Measurements from ENCODE around the gene ITGAX. TPM values are rescaled to one million over a fixed set of nuclear protein-coding genes. Genes with fewer than 3 reads are reported as not detected.

Gene ITGAX
- total and polyA plus RNA-seq, 2 of the 8 experiments (the other 6 are each of a cell fraction or from before 2014, with no cell fraction given), result 0.30 TPM; not detected in 1

DNA sequence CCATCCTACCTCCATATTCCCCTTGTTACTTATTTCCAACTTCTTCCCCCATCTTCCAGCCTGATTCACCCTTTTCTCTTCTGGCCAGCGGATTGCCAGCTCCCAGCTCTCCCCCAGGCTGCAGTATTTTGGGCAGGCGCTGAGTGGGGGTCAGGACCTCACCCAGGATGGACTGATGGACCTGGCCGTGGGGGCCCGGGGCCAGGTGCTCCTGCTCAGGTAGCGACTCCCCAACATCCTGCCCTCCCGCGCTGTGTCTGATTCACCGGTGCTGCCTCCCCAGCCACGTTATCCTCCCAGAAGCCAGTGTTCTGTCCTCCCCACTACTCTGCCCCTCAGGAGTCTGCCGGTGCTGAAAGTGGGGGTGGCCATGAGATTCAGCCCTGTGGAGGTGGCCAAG, 57.8 kb downstream of the ITGAX start:
- DNase-seq (ENCODE audit: low read depth in 1 of 2, low spot score in 2 of 2), result no peak
- no peak overlapping the region for H3K23ac ChIP-seq (ENCODE audit: insufficient read length)
- no peak overlapping the region for H2BK12ac ChIP-seq (ENCODE audit: low read depth, low read length)
- TF ChIP-seq HDAC2 (IDR thresholded peaks at IDR 0.05; ENCODE audit: borderline replicate concordance in 1 of 2, low read depth in 2 of 2, low read length in 2 of 2), result no peak
- no peak for TF ChIP-seq POLR2AphosphoS5 (IDR thresholded peaks at IDR 0.05; ENCODE audit: low read depth, low read length)
- TF ChIP-seq BCL11A (IDR thresholded peaks at IDR 0.05; ENCODE audit: low read depth in 2 of 2, low read length in 2 of 2), result no peak
- no peak for TF ChIP-seq HDAC6 (IDR thresholded peaks at IDR 0.05; ENCODE audit: low read depth, low read length)
- no peak for TF ChIP-seq CEBPB (IDR thresholded peaks at IDR 0.05; ENCODE audit: low read depth, low read length)
- TF ChIP-seq FOSL1 (IDR thresholded peaks at IDR 0.05; ENCODE audit: insufficient read depth, low read depth, low read length), result no peak
- no peak for TF ChIP-seq BRCA1 (IDR thresholded peaks at IDR 0.05; ENCODE audit: low read depth, low read length)
- no peak for TF ChIP-seq TCF12 (IDR thresholded peaks at IDR 0.05; ENCODE audit: low read depth, low read length)
- TF ChIP-seq PHF8 (conservative IDR thresholded peaks at IDR 0.05; ENCODE audit: low read depth, low read length), result no peak
- TF ChIP-seq YY1 (IDR thresholded peaks at IDR 0.05; ENCODE audit: low read depth, low read length), result no peak
- H4K8ac ChIP-seq (ENCODE audit: extremely low read depth, insufficient read depth, low read length), result no peak overlapping the region; the same call in 1 of the 2 replicates
- H3K79me1 ChIP-seq (ENCODE audit: low read depth, low read length), result no peaks in the 10 kb centered on the region
- H2BK15ac ChIP-seq (ENCODE audit: low read length), result no peak overlapping the region
- H3K36me3 ChIP-seq (ENCODE audit: control insufficient read depth in 2 of 4, insufficient read depth in 4 of 4, low read length in 3 of 4), result no peaks in the 10 kb centered on the region
- H2BK120ac ChIP-seq (replicated peaks; ENCODE audit: low read depth, low read length), result no peak overlapping the region
- no peaks in the 10 kb centered on the region for H3K79me2 ChIP-seq (ENCODE audit: control insufficient read depth in 1 of 2, insufficient read depth in 2 of 2, low read length in 2 of 2)
- H3K14ac ChIP-seq (ENCODE audit: insufficient read length), result no peak overlapping the region
- CTCF ChIA-PET (ENCODE audit: partially characterized antibody), result no interaction called here
- H3K4me3 ChIP-seq (ENCODE audit: extremely low read depth in 1 of 4, insufficient read depth in 2 of 4, low read depth in 3 of 4, low read length in 4 of 4), result no peak overlapping the region
- 88% methylated on average over 3 of the region's 10 CpGs; no CpG with 5 or more reads in 1 of the 2 experiments for WGBS, 2 experiments (ENCODE audit: extremely low coverage in 1 of 2, insufficient coverage in 1 of 2, insufficient read length in 1 of 2, insufficient replicate concordance in 2 of 2, low coverage in 1 of 2, low lambda C conversion rate in 2 of 2, missing lambda C conversion rate in 1 of 2)
- FAIRE-seq, result no peak
- no peak overlapping the region for H4K91ac ChIP-seq (replicated peaks; ENCODE audit: insufficient read length, low read length)
- peaks cover 2% of the 10 kb centered on the region; the same call in 1 of the 2 replicates for H3K23me2 ChIP-seq (ENCODE audit: low read depth, low read length)
- H2BK5ac ChIP-seq (ENCODE audit: low read depth, low read length), result no peak overlapping the region
- H3K56ac ChIP-seq (replicated peaks; ENCODE audit: insufficient read length, low read depth, low read length), result no peak overlapping the region
- no peak overlapping the region for H2AFZ ChIP-seq (ENCODE audit: low read length)
- H3K18ac ChIP-seq (ENCODE audit: extremely low read depth, low read length), result no peak overlapping the region
- no peaks in the 10 kb centered on the region for H3K9me3 ChIP-seq (ENCODE audit: insufficient read depth in 2 of 2, low read depth in 1 of 2, low read length in 1 of 2)
- H3K4me1 ChIP-seq (replicated peaks in 1 of 4; ENCODE audit: control insufficient read depth in 3 of 4, insufficient read depth in 4 of 4, low read length in 3 of 4), result no peaks in the 10 kb centered on the region
- H2AK5ac ChIP-seq (ENCODE audit: low read depth, low read length), result no peak overlapping the region
- POLR2A ChIA-PET (ENCODE audit: partially characterized antibody), result no interaction called here
- no peaks in the 10 kb centered on the region for H4K20me1 ChIP-seq (replicated peaks in 1 of 2; ENCODE audit: control insufficient read depth in 1 of 2, insufficient read depth in 2 of 2, low read length in 2 of 2)
- H3K27me3 ChIP-seq (replicated peaks in 1 of 4; ENCODE audit: control insufficient read depth in 3 of 4, extremely low read depth in 1 of 4, insufficient read depth in 3 of 4, low read length in 3 of 4), result no peaks in the 10 kb centered on the region; a peak in 1 of 7 replicates
- H4K5ac ChIP-seq (ENCODE audit: insufficient read length, low read depth, low read length), result no peak overlapping the region
- no peak overlapping the region for H3K27ac ChIP-seq (ENCODE audit: low read depth, low read length)
- no peak overlapping the region for H3K9ac ChIP-seq (replicated peaks in 1 of 4; ENCODE audit: extremely low read depth in 1 of 4, low read depth in 3 of 4, low read length in 3 of 4)
- H3K4me2 ChIP-seq (ENCODE audit: insufficient read depth in 1 of 2, low read depth in 2 of 2, low read length in 2 of 2), result no peak overlapping the region
- no peak overlapping the region for H3K4ac ChIP-seq (replicated peaks; ENCODE audit: insufficient read length, low read depth, low read length)
- no peak overlapping the region for H2BK20ac ChIP-seq (ENCODE audit: low read length)

Data from H1 (cell line).